Peyer's patch (tissue), 4 donors: ENCODE data around the gene MYO1F.

Experiments used
- CTCF ChIP-seq, 6 experiments: fragments of 450-650 bp in 4 of 6; fragments of 200-600 bp in 2 of 6; sonication (generic) in 1 of 6; IDR thresholded peaks; one replicate each; pipeline ENCODE4 v1.5.1; 2017 to 2019; ENCODE audit warnings: antibody characterized with exemption in 6 of 6, mild to moderate bottlenecking in 3 of 6, moderate library complexity in 1 of 6
- POLR2A ChIP-seq, 2 donors: fragments of 450-650 bp; IDR thresholded peaks; one replicate each; pipeline ENCODE4 v1.5.1; 2017; ENCODE audit warnings: antibody characterized with exemption in 2 of 2, mild to moderate bottlenecking in 2 of 2, moderate library complexity in 2 of 2

- no peak for TF ChIP-seq CTCF (IDR thresholded peaks at IDR 0.05)
- TF ChIP-seq POLR2A (IDR thresholded peaks at IDR 0.05) = no peak
Observed at GRCh38 chr19:8595651-8596050, 18.4 kb upstream of the MYO1F start.
